ENCODE measurements around the gene PPP6R3. TPM values are rescaled to one million over a fixed set of nuclear protein-coding genes. Genes with fewer than 3 reads are reported as not detected.

Gene PPP6R3
- total RNA-seq, 1 experiment from 2014 or later: 129 TPM

DNA sequence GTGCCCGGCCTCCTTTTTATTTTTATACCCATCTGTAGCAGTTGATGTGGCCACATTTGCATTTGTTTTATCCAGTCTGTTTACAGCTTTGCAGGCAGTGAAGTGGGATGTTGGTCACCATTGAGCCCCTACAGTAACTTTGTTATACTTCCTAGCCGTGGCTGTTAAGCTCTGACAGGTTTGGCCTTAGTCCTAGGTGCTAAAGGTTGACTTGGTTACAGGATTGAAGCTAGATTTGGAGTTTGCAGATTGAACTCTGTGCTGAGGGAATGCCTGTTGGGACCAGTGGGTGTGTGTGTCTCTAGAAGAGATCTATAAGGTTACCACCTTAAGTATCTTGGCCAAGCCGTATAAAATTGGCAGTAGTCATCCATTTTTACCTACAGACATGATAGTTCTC is 91.2 kb downstream of the PPP6R3 start:
- H3K27me3 ChIP-seq (ENCODE audit: insufficient read depth, low read depth): no peaks in the 10 kb centered on the region
- no peaks in the 10 kb centered on the region for H3K4me1 ChIP-seq (replicated peaks; ENCODE audit: insufficient read depth)
- ChIA-PET CTCF (no interaction called here), POLR2A (ENCODE audit: unreplicated experiment) (no interaction called here)
- no peak overlapping the region for H3K27ac ChIP-seq
- H2AFZ ChIP-seq: no peak overlapping the region
- no peak for TF ChIP-seq EZH2 (IDR thresholded peaks at IDR 0.05; ENCODE audit: low read depth)
- no peaks in the 10 kb centered on the region for H3K9me2 ChIP-seq (ENCODE audit: insufficient read depth)
- no TSS peak for BruUV-seq (replicated peaks)
- peaks cover 13% of the 10 kb centered on the region for H3F3A ChIP-seq (ENCODE audit: insufficient read depth, low read depth)
- H3K4me3 ChIP-seq: no peak overlapping the region
- H3K9me3 ChIP-seq (ENCODE audit: insufficient read depth, low read depth): no peaks in the 10 kb centered on the region
- peaks cover 40% of the 10 kb centered on the region for H4K20me1 ChIP-seq (ENCODE audit: insufficient read depth)
- DNase-seq: no peak
- peaks cover 37% of the 10 kb centered on the region for H3K36me3 ChIP-seq (ENCODE audit: low read depth)
- peaks cover 28% of the 10 kb centered on the region for H3K79me2 ChIP-seq (ENCODE audit: low read depth)
- intact Hi-C loops (cut with micrococcal nuclease; ENCODE audit: unreplicated experiment): no loop called here
- no peak overlapping the region for H3K4me2 ChIP-seq

- BruUV-seq (replicated peaks): no TSS peak
- Histone ChIP-seq H3K9me3 (ENCODE audit: insufficient read depth, low read depth) (no peaks in the 10 kb centered on the region), H3K27me3 (ENCODE audit: insufficient read depth, low read depth) (no peaks in the 10 kb centered on the region), H3K4me1 (replicated peaks; ENCODE audit: insufficient read depth) (no peaks in the 10 kb centered on the region), H2AFZ (no peak overlapping the region), H3K79me2 (ENCODE audit: low read depth) (peaks cover 21% of the 10 kb centered on the region), H3K4me2 (no peak overlapping the region), H3K9me2 (ENCODE audit: insufficient read depth) (no peaks in the 10 kb centered on the region), H3F3A (ENCODE audit: insufficient read depth, low read depth) (peaks cover 16% of the 10 kb centered on the region), H3K27ac (no peak overlapping the region), H3K36me3 (ENCODE audit: low read depth) (peaks cover 34% of the 10 kb centered on the region), H4K20me1 (ENCODE audit: insufficient read depth) (peaks cover 35% of the 10 kb centered on the region), H3K4me3 (no peak overlapping the region)
- DNase-seq: no peak
- CTCF ChIA-PET: no interaction called here
- TF ChIP-seq, protein P1, sequence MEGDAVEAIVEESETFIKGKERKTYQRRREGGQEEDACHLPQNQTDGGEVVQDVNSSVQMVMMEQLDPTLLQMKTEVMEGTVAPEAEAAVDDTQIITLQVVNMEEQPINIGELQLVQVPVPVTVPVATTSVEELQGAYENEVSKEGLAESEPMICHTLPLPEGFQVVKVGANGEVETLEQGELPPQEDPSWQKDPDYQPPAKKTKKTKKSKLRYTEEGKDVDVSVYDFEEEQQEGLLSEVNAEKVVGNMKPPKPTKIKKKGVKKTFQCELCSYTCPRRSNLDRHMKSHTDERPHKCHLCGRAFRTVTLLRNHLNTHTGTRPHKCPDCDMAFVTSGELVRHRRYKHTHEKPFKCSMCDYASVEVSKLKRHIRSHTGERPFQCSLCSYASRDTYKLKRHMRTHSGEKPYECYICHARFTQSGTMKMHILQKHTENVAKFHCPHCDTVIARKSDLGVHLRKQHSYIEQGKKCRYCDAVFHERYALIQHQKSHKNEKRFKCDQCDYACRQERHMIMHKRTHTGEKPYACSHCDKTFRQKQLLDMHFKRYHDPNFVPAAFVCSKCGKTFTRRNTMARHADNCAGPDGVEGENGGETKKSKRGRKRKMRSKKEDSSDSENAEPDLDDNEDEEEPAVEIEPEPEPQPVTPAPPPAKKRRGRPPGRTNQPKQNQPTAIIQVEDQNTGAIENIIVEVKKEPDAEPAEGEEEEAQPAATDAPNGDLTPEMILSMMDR (conservative IDR thresholded peaks at IDR 0.05): no peak
- TF ChIP-seq EZH2 (IDR thresholded peaks at IDR 0.05; ENCODE audit: low read depth): no peak
- POLR2A ChIA-PET (ENCODE audit: unreplicated experiment): no interaction called here
- intact Hi-C loops (cut with micrococcal nuclease; ENCODE audit: unreplicated experiment): no loop called here
These were observed 92.0 kb downstream of the PPP6R3 start for GRCh38 chr11:68552542-68552941.

GRCh38 chr11:68560216-68560615 is 99.7 kb downstream of the PPP6R3 start:
- Histone ChIP-seq H3K9me2 (ENCODE audit: insufficient read depth) (no peaks in the 10 kb centered on the region), H3K4me2 (no peak overlapping the region), H3K27me3 (ENCODE audit: insufficient read depth, low read depth) (no peaks in the 10 kb centered on the region), H3K79me2 (ENCODE audit: low read depth) (peaks cover 3% of the 10 kb centered on the region; the same call in 1 of the 2 replicates), H3K9me3 (ENCODE audit: insufficient read depth, low read depth) (no peaks in the 10 kb centered on the region), H3K36me3 (ENCODE audit: low read depth) (peaks cover 34% of the 10 kb centered on the region), H3K4me3 (no peak overlapping the region), H2AFZ (no peak overlapping the region), H4K20me1 (ENCODE audit: insufficient read depth) (peaks cover 18% of the 10 kb centered on the region), H3F3A (ENCODE audit: insufficient read depth, low read depth) (peaks cover 9% of the 10 kb centered on the region), H3K27ac (no peak overlapping the region), H3K4me1 (replicated peaks; ENCODE audit: insufficient read depth) (no peaks in the 10 kb centered on the region)
- no peak for DNase-seq
- BruUV-seq (replicated peaks): no TSS peak
- intact Hi-C loops (cut with micrococcal nuclease; ENCODE audit: unreplicated experiment): no loop called here
- CTCF ChIA-PET: interaction anchor here (0.7 kb wide), 1 partner anchor 97 kb away, joined by 6 read pairs; no protein-coding TSS in a partner anchor
- TF ChIP-seq EZH2 (IDR thresholded peaks at IDR 0.05; ENCODE audit: low read depth): no peak
- TF ChIP-seq, protein P1 (conservative IDR thresholded peaks at IDR 0.05): no peak
- POLR2A ChIA-PET (ENCODE audit: unreplicated experiment): interaction anchor here (0.6 kb wide), 1 partner anchor 38 kb away, joined by 3 read pairs; no protein-coding TSS in a partner anchor

DNA sequence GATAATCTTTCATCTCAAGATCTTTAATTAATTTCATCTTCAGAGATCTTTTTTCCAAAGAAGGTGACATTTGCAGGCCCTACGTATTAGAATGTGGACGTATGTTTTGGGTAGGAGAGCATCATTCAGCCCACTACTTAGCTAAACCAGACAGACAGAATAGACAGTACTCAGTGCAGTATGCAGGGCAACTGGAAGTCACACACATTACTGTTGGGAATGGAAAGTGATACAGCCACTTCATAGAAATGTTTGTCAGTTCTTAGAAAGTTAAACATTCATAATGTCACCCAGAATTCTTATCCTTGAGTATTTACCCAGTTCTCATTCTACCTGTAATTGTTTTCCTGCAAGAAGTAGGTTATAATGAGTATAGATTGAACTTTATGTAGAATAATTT is 102.9 kb downstream of the PPP6R3 start:
- no TSS peak for BruUV-seq (replicated peaks)
- ChIA-PET CTCF (no interaction called here), POLR2A (ENCODE audit: unreplicated experiment) (interaction anchor here (0.7 kb wide), 1 partner anchor 1248 kb away, joined by 4 read pairs; no protein-coding TSS in a partner anchor)
- H4K20me1 ChIP-seq (ENCODE audit: insufficient read depth): peaks cover 35% of the 10 kb centered on the region
- H3K4me3 ChIP-seq: no peak overlapping the region
- H3K4me1 ChIP-seq (replicated peaks; ENCODE audit: insufficient read depth): no peaks in the 10 kb centered on the region
- no peak overlapping the region for H3K4me2 ChIP-seq
- H2AFZ ChIP-seq: no peak overlapping the region
- H3K27ac ChIP-seq: no peak overlapping the region
- H3K79me2 ChIP-seq (ENCODE audit: low read depth): no peaks in the 10 kb centered on the region
- DNase-seq: no peak
- H3K9me2 ChIP-seq (ENCODE audit: insufficient read depth): no peaks in the 10 kb centered on the region
- no peak for TF ChIP-seq EZH2 (IDR thresholded peaks at IDR 0.05; ENCODE audit: low read depth)
- TF ChIP-seq, protein P1 (conservative IDR thresholded peaks at IDR 0.05): no peak
- peaks cover 5% of the 10 kb centered on the region; the same call in 1 of the 2 replicates for H3F3A ChIP-seq (ENCODE audit: insufficient read depth, low read depth)
- intact Hi-C loops (cut with micrococcal nuclease; ENCODE audit: unreplicated experiment): no loop called here
- H3K36me3 ChIP-seq (ENCODE audit: low read depth): peaks cover 29% of the 10 kb centered on the region
- H3K9me3 ChIP-seq (ENCODE audit: insufficient read depth, low read depth): no peaks in the 10 kb centered on the region
- H3K27me3 ChIP-seq (ENCODE audit: insufficient read depth, low read depth): no peaks in the 10 kb centered on the region
